HG03469 (cell line): ENCODE data around the gene PDGFA.
"Not testable (repeated sequence)": the region's sequence is repeated elsewhere in the genome, so short reads cannot be mapped to it uniquely, and the experiment has no call there.

Source experiments
- ATAC-seq: cut with Tn5 transposase; IDR thresholded peaks from one replicate; pipeline ENCODE4 v1.9.1; 2021; ENCODE audit warnings: mild to moderate bottlenecking, moderate library complexity, moderate number of reproducible peaks; ENCODE audit not compliant: unreplicated experiment

The PDGFA gene

DNA sequence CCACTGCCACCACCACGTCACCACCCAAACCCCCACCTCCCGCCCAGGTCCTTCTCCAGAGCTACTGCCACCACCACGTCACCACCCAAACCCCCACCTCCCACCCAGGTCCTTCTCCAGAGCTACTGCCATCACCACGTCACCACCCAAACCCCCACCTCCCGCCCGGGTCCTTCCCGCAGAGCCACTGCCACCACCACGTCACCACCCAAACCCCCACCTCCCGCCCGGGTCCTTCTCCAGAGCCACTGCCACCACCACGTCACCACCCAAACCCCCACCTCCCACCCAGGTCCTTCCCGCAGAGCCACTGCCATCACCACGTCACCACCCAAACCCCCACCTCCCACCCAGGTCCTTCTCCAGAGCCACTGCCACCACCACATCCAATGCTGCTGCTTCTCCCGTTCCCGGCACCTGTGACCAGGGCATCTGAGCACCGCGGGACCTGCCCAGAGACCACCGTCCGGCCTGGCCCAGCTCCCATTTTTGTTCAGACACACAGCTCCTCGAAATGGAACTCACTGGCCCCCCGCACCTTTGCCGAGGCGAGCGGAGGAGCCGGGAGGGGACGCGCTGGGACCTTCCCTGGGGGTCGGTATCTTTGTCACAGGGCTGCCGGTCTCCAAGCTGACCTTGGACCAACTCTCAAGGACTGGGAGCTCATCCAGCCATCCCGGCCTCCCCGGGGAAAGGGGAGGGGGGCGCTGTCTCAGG, 32.7 kb upstream of the PDGFA start:
- not testable (repeated sequence) for ATAC-seq

DNA sequence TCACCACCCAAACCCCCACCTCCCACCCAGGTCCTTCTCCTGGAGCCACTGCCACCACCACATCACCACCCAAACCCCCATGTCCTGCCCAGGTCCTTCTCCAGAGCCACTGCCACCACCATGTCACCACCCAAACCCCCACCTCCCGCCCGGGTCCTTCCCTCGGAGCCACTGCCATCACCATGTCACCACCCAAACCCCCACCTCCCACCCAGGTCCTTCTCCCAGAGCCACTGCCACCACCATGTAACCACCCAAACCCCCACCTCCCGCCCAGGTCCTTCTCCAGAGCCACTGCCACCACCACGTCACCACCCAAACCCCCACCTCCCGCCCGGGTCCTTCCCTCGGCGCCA, 31.9 kb upstream of the PDGFA start:
- not testable (repeated sequence) for ATAC-seq

DNA sequence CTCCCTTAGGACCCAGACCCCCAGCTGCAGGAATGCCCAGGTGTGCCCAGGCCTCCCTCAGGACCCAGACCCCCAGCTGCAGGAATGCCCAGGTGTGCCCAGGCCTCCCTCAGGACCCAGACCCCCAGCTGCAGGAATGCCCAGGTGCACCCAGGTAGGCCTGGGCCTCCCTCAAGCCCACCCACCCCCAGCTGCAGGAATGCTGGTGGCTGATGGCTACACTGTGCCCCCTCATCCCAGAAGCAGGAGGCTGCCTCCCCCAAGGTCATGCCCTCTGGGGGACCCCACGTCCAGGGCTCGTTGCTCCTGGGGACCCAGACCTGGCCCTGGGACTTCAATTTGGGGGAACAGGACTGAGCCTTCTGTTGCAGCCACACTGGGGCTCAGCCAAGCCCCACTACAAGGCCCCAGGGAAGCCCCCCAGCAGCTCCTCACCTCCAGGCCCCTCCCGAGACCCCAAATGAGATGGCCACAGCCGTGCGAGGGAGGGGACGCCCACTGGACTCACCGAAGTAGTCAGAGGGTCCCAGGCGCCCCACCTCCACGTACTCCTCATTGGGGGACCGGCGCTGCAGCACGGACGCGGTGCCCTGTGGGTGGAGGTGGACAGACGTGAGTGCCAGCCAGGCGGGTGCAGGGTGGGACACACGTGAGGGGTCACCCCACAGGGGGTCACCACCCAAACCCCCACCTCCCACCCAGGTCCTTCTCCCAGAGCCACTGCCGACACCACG, 31.4 kb upstream of the PDGFA start:
- no peak for ATAC-seq

- no peak for ATAC-seq
These were observed 30.4 kb upstream of the PDGFA start for GRCh38 chr7:549891-550625.

GRCh38 chr7:549066-549890, 29.6 kb upstream of the PDGFA start:
- no peak for ATAC-seq

DNA sequence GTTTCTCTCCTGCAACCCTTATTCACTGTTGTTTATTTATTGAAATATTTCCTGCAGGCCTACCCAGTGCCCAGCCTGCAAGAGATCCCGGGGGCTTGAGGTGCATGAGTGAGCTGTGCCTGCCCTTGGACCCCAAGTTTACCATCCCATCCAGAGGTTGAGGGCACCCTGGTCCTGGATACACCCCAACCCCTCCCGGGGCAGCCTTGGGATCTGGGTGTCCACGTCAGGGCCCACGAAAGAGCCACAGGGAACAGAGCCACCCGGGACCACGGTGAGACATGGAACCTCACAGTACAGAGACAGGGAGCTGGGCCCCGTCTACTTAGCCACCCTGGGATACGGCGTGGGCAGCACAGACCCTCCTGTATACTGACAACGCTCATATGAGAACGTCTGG, 28.8 kb upstream of the PDGFA start:
- no peak for ATAC-seq

- no peak for ATAC-seq
These were observed 25.8 kb upstream of the PDGFA start for GRCh38 chr7:545470-545869.

GRCh38 chr7:544338-545221, 24.9 kb upstream of the PDGFA start:
- ATAC-seq = no peak

DNA sequence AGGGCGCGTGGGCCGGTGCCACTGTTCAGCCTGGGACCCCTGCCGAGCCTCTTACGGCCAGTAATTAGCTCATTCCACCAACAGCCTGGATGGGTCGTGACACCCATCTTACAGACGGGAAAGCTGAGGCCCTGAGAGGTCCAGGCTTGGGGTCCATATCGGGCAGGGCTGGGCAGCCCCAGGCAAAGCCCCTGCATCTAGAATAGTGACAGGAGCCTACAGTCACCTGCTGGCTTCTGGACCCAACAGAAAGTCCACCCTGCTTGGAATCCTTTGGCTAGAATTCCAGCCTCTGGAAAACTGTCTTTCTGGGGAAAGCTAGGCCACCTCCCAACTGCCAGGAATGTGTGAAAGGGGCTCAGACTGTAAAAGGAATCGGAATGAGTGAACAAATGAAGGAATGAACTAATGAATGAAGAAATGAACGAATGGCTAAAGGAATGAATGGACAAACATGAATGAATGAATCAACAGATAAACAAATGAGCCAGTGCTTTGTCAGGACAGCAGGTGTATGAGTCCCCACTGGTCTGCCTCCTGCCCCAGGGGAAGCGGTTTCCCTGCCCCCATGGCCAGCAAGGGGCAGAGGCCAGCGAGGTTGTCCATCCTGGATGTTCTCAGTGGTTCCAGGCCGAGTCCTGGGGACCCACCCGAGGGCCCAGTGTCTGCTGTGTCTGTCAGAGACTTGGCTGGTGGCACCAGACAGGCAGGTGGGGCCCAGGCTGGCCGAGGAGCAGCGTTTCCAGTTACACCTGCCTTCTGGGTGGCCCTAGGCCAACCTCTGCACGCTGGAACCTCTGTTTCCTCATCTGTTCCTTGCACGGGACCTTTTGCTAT, 24.1 kb upstream of the PDGFA start:
- ATAC-seq = no peak

DNA sequence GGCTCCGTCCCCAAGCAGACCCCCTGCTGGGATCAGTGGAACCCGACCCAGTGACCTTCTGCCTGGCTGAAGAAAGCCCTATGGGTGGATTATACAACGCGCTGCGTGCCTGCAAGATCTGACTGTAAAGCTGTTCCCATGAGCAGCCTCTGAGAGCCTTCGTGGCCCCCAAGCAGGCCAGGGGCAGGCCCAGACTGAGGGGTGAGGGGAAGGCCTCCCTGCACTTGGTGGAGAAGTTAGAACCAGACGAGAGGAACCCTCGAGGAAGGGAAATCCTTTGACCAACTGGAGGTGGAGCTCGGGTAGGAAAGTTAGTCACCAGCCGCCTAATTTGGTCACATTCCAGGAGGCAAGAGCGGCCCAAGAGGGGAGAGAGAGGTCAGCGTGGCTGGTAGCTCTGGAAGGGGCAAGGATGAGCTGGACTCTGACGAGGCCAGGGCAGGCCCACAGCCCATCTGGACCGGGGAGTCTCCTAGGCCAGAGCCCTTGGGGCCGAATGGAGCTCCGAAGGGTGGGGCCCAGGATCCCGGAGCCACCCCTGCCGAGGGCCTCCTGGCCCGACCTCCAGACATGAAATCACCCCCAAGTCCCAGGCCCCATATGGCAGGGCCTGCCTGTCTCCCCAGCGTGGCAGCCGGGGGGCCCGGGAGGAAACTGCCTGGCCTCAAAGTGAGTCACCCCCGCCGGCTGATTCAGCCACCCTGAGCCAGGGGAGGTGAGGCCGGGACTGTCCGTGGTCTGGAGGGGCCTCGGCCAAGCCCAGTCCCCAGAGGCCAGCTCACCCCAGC, 23.3 kb upstream of the PDGFA start:
- no peak for ATAC-seq

- no peak for ATAC-seq
These were observed 22.6 kb upstream of the PDGFA start for GRCh38 chr7:542131-542712.

DNA sequence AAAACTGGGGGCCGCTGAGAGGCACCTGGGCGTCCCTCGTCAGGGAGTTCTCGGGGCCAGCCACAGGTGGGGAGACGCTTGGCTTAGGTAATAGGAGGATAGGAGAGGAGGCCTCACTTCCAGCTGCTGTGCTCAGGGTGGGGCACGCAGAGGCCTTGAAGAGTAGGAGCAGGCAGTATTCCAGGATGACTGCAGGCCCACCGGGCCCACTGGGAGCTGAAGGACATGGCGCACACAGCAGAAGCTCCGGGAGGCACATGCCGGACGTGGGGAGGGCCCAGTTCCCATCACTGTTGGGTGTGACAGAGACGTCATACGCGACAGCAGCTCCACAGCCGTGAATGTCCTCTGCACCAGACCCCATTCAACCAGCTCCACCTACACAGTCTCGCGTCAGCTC, 22.0 kb upstream of the PDGFA start:
- no peak for ATAC-seq

DNA sequence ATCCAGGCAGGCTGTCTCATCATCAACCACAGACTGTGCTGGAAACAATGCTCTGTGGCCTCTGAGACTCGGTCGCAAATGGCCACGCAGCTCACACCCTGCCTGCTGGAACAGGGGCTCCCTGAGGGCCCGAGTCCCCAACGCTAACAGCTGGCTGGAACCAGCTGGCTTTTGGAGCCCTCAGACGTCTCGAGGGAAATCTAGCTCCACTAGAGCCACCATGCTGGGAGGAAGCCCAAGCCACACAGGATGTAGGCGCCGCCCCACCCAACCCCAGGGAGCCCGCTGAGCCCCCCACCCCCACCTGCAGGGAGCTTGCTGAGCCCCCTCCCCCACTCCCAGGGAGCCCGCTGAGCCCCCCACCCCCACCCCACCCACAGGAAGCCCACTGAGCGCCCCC, 21.4 kb upstream of the PDGFA start:
- ATAC-seq = no peak

DNA sequence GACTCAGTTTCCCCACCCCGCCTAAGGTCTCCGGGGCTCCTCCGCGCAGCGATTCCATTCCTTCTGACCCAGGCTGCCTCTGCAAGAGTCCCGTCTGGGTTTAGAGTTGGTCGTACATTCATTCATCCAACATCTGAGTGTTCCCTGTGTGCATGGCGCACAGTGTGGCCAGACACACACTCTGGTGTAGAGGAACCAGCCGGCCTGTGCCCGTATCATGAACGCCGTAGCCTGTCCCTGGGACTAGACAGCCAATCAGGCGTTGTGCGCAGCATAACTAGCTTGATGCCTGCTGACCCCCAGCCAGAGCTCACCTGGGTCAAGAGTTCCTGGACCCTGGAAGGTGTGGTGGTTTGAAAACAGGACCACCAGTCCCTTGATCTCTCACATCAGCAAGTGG, 20.9 kb upstream of the PDGFA start:
- no peak for ATAC-seq

- ATAC-seq = no peak
These were observed 20.2 kb upstream of the PDGFA start for GRCh38 chr7:539731-540411.

- no peak for ATAC-seq
These were observed 19.4 kb upstream of the PDGFA start for GRCh38 chr7:538764-539685.
